GM06990 (cell line): Measurements from ENCODE around the gene DSCAM.
"Not testable (repeated sequence)": the region's sequence is repeated elsewhere in the genome, so short reads cannot be mapped to it uniquely, and the experiment has no call there.

Source experiments
- DNase-seq: peaks from one replicate; pipeline ENCODE4 v3.0.0-alpha.2; 2011; ENCODE audit not compliant: insufficient read length; ENCODE audit errors: extremely low read depth
- H3K27me3 ChIP-seq: replicated peaks from 2 replicates; pipeline ENCODE4 v1.6.0; 2011; ENCODE audit warnings: low read length; ENCODE audit not compliant: control insufficient read depth, insufficient read depth
- H3K36me3 ChIP-seq: 2 replicates; pipeline ENCODE4 v1.5.1; 2011; ENCODE audit warnings: low read length; ENCODE audit not compliant: control insufficient read depth, insufficient read depth
- H3K4me3 ChIP-seq: replicated peaks from 2 replicates; pipeline ENCODE4 v1.5.1; 2011; ENCODE audit warnings: low read depth, mild to moderate bottlenecking, control low read depth, low read length
- CTCF ChIP-seq: IDR thresholded peaks from 2 replicates; pipeline ENCODE4 v1.5.1; 2011; ENCODE audit warnings: low read length, control low read depth, mild to moderate bottlenecking, inconsistent platforms; ENCODE audit not compliant: insufficient read depth, poor library complexity, severe bottlenecking

DSCAM gene

GRCh38 chr21:40335704-40336103 is 511.3 kb downstream of the DSCAM start:
- DNase-seq: no peak
- no peak for TF ChIP-seq CTCF
- no peak overlapping the region for H3K4me3 ChIP-seq

GRCh38 chr21:40334159-40334558 is 512.8 kb downstream of the DSCAM start:
- Histone ChIP-seq H3K27me3 (no peaks in the 10 kb centered on the region), H3K36me3 (no peaks in the 10 kb centered on the region), H3K4me3 (no peak overlapping the region)
- no peak for DNase-seq
- TF ChIP-seq CTCF: no peak

More at GRCh38 chr21:40335704-40336103, 511.3 kb downstream of the DSCAM start:
- Histone ChIP-seq H3K36me3 (no peaks in the 10 kb centered on the region), H3K27me3 (no peaks in the 10 kb centered on the region)

- no peak for DNase-seq
- no peak for TF ChIP-seq CTCF
- Histone ChIP-seq H3K36me3 (no peaks in the 10 kb centered on the region), H3K27me3 (no peaks in the 10 kb centered on the region), H3K4me3 (no peak overlapping the region)
These were observed 513.2 kb downstream of the DSCAM start for GRCh38 chr21:40333731-40334130.

GRCh38 chr21:40331804-40332203 is 515.2 kb downstream of the DSCAM start:
- Histone ChIP-seq H3K27me3 (no peaks in the 10 kb centered on the region), H3K36me3 (no peaks in the 10 kb centered on the region), H3K4me3 (no peak overlapping the region)
- TF ChIP-seq CTCF: no peak
- no peak for DNase-seq

- Histone ChIP-seq H3K27me3 (no peaks in the 10 kb centered on the region), H3K36me3 (no peaks in the 10 kb centered on the region), H3K4me3 (no peak overlapping the region)
- no peak for TF ChIP-seq CTCF
- no peak for DNase-seq
These were observed 515.8 kb downstream of the DSCAM start for GRCh38 chr21:40331172-40331571.

- Histone ChIP-seq H3K36me3 (no peaks in the 10 kb centered on the region), H3K4me3 (no peak overlapping the region), H3K27me3 (no peaks in the 10 kb centered on the region)
- no peak for TF ChIP-seq CTCF
- no peak for DNase-seq
These were observed 522.6 kb downstream of the DSCAM start for GRCh38 chr21:40324389-40324788.

GRCh38 chr21:40320718-40321117 is 526.2 kb downstream of the DSCAM start:
- DNase-seq, H3K4me3 ChIP-seq, H3K27me3 ChIP-seq, H3K36me3 ChIP-seq: not testable (repeated sequence)
